Neuronal stem cell (in vitro differentiated cells): ENCODE data around the gene NOP10.

Experiments
- DNase-seq: peaks from one replicate; pipeline ENCODE4 v3.0.0-alpha.2; 2013; ENCODE audit warnings: low spot score
- H2AFZ ChIP-seq: one replicate; pipeline ENCODE4 v1.6.1; 2013; ENCODE audit warnings: mild to moderate bottlenecking, low read length, inconsistent platforms
- H2AK5ac ChIP-seq: 2 replicates; pipeline ENCODE4 v1.6.1; 2013; ENCODE audit warnings: low read depth, mild to moderate bottlenecking, inconsistent platforms, low read length, moderate library complexity, mixed read lengths
- H2BK120ac ChIP-seq: 2 replicates; pipeline ENCODE4 v1.6.1; 2013; ENCODE audit warnings: low read depth, mild to moderate bottlenecking, inconsistent platforms, low read length, moderate library complexity, mixed read lengths
- H2BK12ac ChIP-seq: one replicate; pipeline ENCODE4 v1.6.1; 2013; ENCODE audit warnings: low read length, inconsistent platforms
- H2BK15ac ChIP-seq: 2 replicates; pipeline ENCODE4 v1.6.1; 2013; ENCODE audit warnings: mild to moderate bottlenecking, low read length, inconsistent platforms, mixed read lengths
- H2BK5ac ChIP-seq: one replicate; pipeline ENCODE4 v1.6.1; 2013; ENCODE audit warnings: inconsistent platforms, mild to moderate bottlenecking, low read length, moderate library complexity
- H3K14ac ChIP-seq: one replicate; pipeline ENCODE4 v1.6.1; 2013; ENCODE audit warnings: low read length, inconsistent platforms
- H3K18ac ChIP-seq: 2 replicates; pipeline ENCODE4 v1.6.1; 2013; ENCODE audit warnings: low read length, inconsistent platforms
- H3K23ac ChIP-seq: 2 replicates; pipeline ENCODE4 v1.6.1; 2013; ENCODE audit warnings: low read depth, mild to moderate bottlenecking, mixed read lengths, low read length, inconsistent platforms; ENCODE audit not compliant: poor library complexity
- H3K27ac ChIP-seq: replicated peaks from 3 replicates; pipeline ENCODE4 v1.5.1; 2013; ENCODE audit warnings: low read length, inconsistent platforms
- H3K27me3 ChIP-seq, 3 experiments: 2 replicates each; pipeline ENCODE4 v1.6.1; 2013; ENCODE audit warnings: low read length in 3 of 3, mild to moderate bottlenecking in 2 of 3, inconsistent platforms in 1 of 3, low read depth in 1 of 3, mixed read lengths in 1 of 3, moderate library complexity in 1 of 3; ENCODE audit not compliant: control insufficient read depth in 3 of 3, insufficient read depth in 3 of 3
- H3K36me3 ChIP-seq, 2 donors: replicated peaks in 1 of 2; 2 replicates each; pipeline ENCODE4 v1.6.1; 2013; ENCODE audit warnings: low read length in 2 of 2; ENCODE audit not compliant: control insufficient read depth in 2 of 2, insufficient read depth in 2 of 2
- H3K4ac ChIP-seq: 2 replicates; pipeline ENCODE4 v1.6.1; 2013; ENCODE audit warnings: inconsistent platforms, mild to moderate bottlenecking, low read length, moderate library complexity
- H3K4me1 ChIP-seq, 2 donors: 1 replicate in 1 of 2; 2 replicates in 1 of 2; pipeline ENCODE4 v1.6.1; 2013; ENCODE audit warnings: low read length in 2 of 2, low read depth in 1 of 2; ENCODE audit not compliant: control insufficient read depth in 2 of 2, insufficient read depth in 1 of 2
- H3K4me2 ChIP-seq: one replicate; pipeline ENCODE4 v1.6.1; 2013; ENCODE audit warnings: mild to moderate bottlenecking, low read length, inconsistent platforms; ENCODE audit not compliant: insufficient read depth, poor library complexity, severe bottlenecking
- H3K4me3 ChIP-seq, 2 donors: 2 replicates each; pipeline ENCODE4 v1.5.1; 2013; ENCODE audit warnings: low read length in 2 of 2, mild to moderate bottlenecking in 2 of 2, inconsistent platforms in 1 of 2, moderate library complexity in 1 of 2
- H3K79me1 ChIP-seq: one replicate; pipeline ENCODE4 v1.6.1; 2013; ENCODE audit warnings: low read depth, mild to moderate bottlenecking, inconsistent platforms, low read length, moderate library complexity
- H3K9ac ChIP-seq: one replicate; pipeline ENCODE4 v1.6.1; 2013; ENCODE audit warnings: mild to moderate bottlenecking, low read depth, low read length, inconsistent platforms; ENCODE audit not compliant: poor library complexity
- H3K9me3 ChIP-seq, 2 donors: replicated peaks in 1 of 2; 2 replicates each; pipeline versions ENCODE3 to v1.6.1; 2013; ENCODE audit warnings: low read length in 2 of 2, mild to moderate bottlenecking in 2 of 2, inconsistent platforms in 1 of 2, low read depth in 1 of 2, mixed read lengths in 1 of 2, moderate library complexity in 1 of 2; ENCODE audit not compliant: control insufficient read depth in 2 of 2, insufficient read depth in 1 of 2
- H4K8ac ChIP-seq: one replicate; pipeline ENCODE4 v1.6.1; 2013; ENCODE audit warnings: low read depth, mild to moderate bottlenecking, inconsistent platforms, low read length, moderate library complexity
- H4K91ac ChIP-seq: one replicate; pipeline ENCODE4 v1.6.1; 2013; ENCODE audit warnings: low read length, low read depth, mild to moderate bottlenecking, inconsistent platforms; ENCODE audit not compliant: poor library complexity
- WGBS, 2 donors: extraction: QIAGEN DNeasy Blood & Tissue Kit; methylation state at CpG; one replicate each; pipeline ENCODE4 v1.1.7; 2013; ENCODE audit warnings: missing lambda C conversion rate in 2 of 2, mixed read lengths in 1 of 2; ENCODE audit not compliant: insufficient read length in 2 of 2, insufficient replicate concordance in 1 of 2; ENCODE audit errors: extremely low coverage in 2 of 2; 5-methylcytosine and 5-hydroxymethylcytosine counted together

NOP10 gene

DNA sequence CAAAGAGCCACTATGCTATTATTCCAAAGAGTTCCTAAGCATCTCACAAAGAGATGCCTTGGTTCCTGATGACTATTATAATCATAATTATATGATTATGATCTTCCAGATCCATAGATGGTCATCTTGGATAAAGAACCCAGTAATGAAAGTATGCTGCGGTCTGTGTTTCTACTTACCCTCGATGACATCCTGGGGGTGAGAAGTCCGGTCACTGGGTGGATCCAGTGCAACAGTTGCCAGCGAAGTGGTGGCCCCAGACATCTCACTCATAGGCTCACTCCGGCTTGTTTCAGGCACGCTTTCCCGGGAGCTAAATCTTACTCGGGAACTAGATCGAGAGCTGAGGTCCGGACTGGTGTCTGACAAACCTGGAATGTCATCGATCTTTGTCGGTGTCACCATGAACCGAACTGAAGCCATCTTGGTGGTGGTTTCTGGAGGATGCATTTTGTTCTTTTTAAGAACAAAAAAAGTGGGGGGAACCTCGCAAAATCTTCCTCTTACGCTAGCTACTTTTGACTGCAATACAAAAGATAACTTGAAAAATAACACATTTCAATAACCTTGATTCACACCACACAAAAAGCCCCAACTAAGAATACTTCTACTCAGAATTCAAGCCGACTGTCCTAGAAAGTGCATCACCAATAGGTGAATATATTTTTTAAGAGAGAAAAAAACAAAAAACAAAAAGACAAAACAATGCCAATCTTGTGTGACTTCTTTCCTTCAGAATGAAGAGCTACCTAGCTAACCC is 6.5 kb downstream of the NOP10 start:
- no peak overlapping the region for H2BK5ac ChIP-seq
- H3K27me3 ChIP-seq, result no peaks in the 10 kb centered on the region
- no peak for DNase-seq
- peak overlapping the region; percentile 53 for H2AK5ac ChIP-seq
- H2BK12ac ChIP-seq, result no peak overlapping the region
- H3K14ac ChIP-seq, result no peak overlapping the region
- H4K91ac ChIP-seq, result no peak overlapping the region
- no peak overlapping the region for H3K18ac ChIP-seq
- no peak overlapping the region for H3K27ac ChIP-seq
- H3K4me2 ChIP-seq, result peak overlapping the region; percentile 77
- H3K23ac ChIP-seq, result no peak overlapping the region
- no peak overlapping the region for H4K8ac ChIP-seq
- WGBS, 2 donors, result no CpG with 5 or more reads among the region's 16 CpGs
- peaks cover 0 to 28% of the 10 kb centered on the region in 2 donors for H3K36me3 ChIP-seq
- no peak overlapping the region for H2BK120ac ChIP-seq
- H3K9ac ChIP-seq, result no peak overlapping the region
- H2BK15ac ChIP-seq, result no peak overlapping the region
- H3K4ac ChIP-seq, result no peak overlapping the region
- peaks cover 2 to 3% of the 10 kb centered on the region in 2 donors for H3K9me3 ChIP-seq
- no peaks in the 10 kb centered on the region for H3K79me1 ChIP-seq
- peaks cover 4 to 5% of the 10 kb centered on the region in 2 donors for H3K4me1 ChIP-seq
- H3K4me3 ChIP-seq, result peak overlapping the region in 1 of 2 donors; percentile 72
- H2AFZ ChIP-seq, result peak overlapping the region; percentile 93

DNA sequence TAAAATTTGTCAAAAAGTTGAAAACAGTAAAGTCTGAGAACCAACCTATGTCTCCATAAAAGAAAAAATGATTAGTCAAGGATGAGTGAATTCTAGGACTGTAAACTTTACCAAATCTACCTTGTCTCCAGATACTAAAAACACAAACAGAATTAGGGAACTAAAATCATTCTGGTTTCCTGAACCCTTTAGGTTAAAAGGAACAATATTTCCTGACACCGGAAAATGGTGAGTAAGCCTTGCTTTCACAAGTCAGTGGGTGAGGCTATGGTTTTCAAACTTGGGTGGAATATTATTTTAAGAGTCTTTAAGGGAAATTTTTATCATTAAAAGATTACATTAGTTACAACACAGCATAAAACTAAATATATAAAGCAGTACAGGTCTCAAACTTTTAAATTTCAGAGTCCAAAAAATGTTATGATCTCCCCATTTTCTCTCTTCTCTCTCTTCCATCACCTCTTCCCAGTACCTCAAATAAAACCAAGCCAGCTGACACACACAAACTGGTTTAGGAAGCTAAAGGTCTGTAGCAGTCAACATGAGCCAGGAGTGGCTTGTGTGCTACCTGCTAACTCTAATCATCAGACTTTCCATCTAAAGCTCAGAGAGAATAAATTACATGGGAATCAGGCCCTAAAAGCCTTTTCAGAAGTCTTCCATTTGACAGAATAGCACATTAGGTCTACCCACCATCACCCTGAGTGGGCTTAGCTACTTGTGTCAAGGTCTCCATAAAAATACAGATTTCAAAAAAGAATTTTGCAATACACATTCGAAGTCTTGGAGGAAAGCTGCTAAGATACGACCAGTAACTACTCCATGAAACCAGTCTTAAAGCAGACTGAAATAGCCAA is 7.5 kb downstream of the NOP10 start:
- WGBS, 2 donors, result no CpG with 5 or more reads among the region's 3 CpGs

DNA sequence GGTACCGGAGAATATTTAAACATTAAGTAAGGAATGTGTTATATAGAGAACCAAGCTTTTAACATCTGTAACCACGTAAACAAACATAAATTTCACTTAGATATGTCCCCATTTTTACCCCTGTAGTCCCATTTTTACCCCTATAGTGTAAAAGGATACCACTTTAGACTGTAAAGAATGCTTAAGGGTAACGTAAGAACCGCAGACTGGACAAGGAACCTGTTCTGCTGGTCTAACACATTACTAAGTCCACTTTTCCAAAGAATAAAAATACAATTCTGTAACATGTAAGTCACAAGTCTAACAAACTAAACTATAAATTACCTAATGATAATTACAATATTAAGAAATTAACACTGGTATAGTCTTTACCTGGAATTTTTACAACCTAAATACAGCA is 8.3 kb downstream of the NOP10 start:
- WGBS, 2 donors, result no CpG with 5 or more reads among the region's 4 CpGs
- H3K27me3 ChIP-seq, result no peaks in the 10 kb centered on the region
- H3K23ac ChIP-seq, result no peak overlapping the region
- H3K4me2 ChIP-seq, result no peak overlapping the region
- no peak overlapping the region for H3K4me3 ChIP-seq
- no peak for DNase-seq
- no peak overlapping the region for H2BK120ac ChIP-seq
- H2BK12ac ChIP-seq, result no peak overlapping the region
- no peak overlapping the region for H2AFZ ChIP-seq
- H3K79me1 ChIP-seq, result no peaks in the 10 kb centered on the region
- no peak overlapping the region for H2BK15ac ChIP-seq
- no peak overlapping the region for H3K14ac ChIP-seq
- no peak overlapping the region for H3K9ac ChIP-seq
- H4K8ac ChIP-seq, result no peak overlapping the region
- H2AK5ac ChIP-seq, result no peak overlapping the region
- H3K4me1 ChIP-seq, result peaks cover 4 to 5% of the 10 kb centered on the region in 2 donors
- no peak overlapping the region for H3K18ac ChIP-seq
- no peak overlapping the region for H3K27ac ChIP-seq
- no peak overlapping the region for H2BK5ac ChIP-seq
- H3K4ac ChIP-seq, result no peak overlapping the region
- H3K36me3 ChIP-seq, result peaks cover 0 to 12% of the 10 kb centered on the region in 2 donors
- H3K9me3 ChIP-seq, result peaks cover 0 to 3% of the 10 kb centered on the region in 2 donors
- H4K91ac ChIP-seq, result no peak overlapping the region

More for the DNA sequence above, 7.5 kb downstream of the NOP10 start:
- DNase-seq, result no peak
- Histone ChIP-seq H2BK12ac (no peak overlapping the region), H3K27me3 (no peaks in the 10 kb centered on the region), H3K4ac (no peak overlapping the region), H3K4me2 (no peak overlapping the region), H3K27ac (no peak overlapping the region), H3K14ac (no peak overlapping the region), H3K79me1 (no peaks in the 10 kb centered on the region), H3K23ac (no peak overlapping the region), H2AFZ (no peak overlapping the region), H3K9ac (no peak overlapping the region), H2BK15ac (no peak overlapping the region), H3K4me3 (no peak overlapping the region), H3K4me1 (peaks cover 4 to 5% of the 10 kb centered on the region in 2 donors), H4K91ac (no peak overlapping the region), H3K9me3 (peaks cover 0 to 3% of the 10 kb centered on the region in 2 donors), H2BK120ac (no peak overlapping the region), H3K36me3 (peaks cover 0 to 19% of the 10 kb centered on the region in 2 donors), H2AK5ac (no peak overlapping the region), H3K18ac (no peak overlapping the region), H2BK5ac (no peak overlapping the region), H4K8ac (no peak overlapping the region)

DNA sequence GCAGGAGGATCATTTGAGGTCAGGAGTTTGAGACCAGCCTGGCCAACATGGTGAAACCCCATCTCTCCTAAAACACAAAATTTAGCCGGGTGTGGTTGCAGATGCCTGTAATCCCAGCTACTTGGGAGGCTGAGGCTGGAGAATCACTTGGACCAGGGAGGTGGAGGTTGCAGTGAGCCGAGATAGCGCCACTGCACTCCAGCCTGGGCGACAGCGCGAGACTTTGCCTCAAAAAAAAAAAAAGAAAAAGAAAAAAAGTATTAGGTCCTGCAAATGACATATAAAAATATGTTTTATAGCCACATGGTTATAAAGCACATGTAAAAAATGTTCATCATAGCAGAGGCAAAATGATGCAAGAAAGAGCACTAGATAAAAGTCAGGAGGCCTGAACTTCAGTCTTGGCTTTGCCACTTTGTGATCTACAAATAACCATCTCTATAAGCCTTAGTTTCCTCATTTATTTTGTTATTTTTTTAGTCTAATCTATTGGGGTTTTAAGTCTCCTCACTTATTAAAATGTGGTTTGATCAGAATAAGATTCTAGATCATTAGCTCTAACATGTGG is 10.3 kb downstream of the NOP10 start:
- no peak overlapping the region for H3K23ac ChIP-seq
- no peak overlapping the region for H2BK120ac ChIP-seq
- H3K9me3 ChIP-seq, result peaks cover 0 to 3% of the 10 kb centered on the region in 2 donors
- no peaks in the 10 kb centered on the region for H3K36me3 ChIP-seq
- no peak overlapping the region for H3K4me2 ChIP-seq
- no peak overlapping the region for H2AK5ac ChIP-seq
- H3K18ac ChIP-seq, result no peak overlapping the region
- no peak overlapping the region for H3K4me3 ChIP-seq
- no peak for DNase-seq
- H2AFZ ChIP-seq, result no peak overlapping the region
- WGBS, 2 donors, result no CpG with 5 or more reads among the region's 6 CpGs
- H2BK15ac ChIP-seq, result no peak overlapping the region
- H3K27me3 ChIP-seq, result no peaks in the 10 kb centered on the region
- no peak overlapping the region for H2BK5ac ChIP-seq
- no peak overlapping the region for H3K14ac ChIP-seq
- no peak overlapping the region for H3K9ac ChIP-seq
- H4K91ac ChIP-seq, result no peak overlapping the region
- H3K4me1 ChIP-seq, result peaks cover 4 to 5% of the 10 kb centered on the region in 2 donors
- no peaks in the 10 kb centered on the region for H3K79me1 ChIP-seq
- no peak overlapping the region for H3K27ac ChIP-seq
- no peak overlapping the region for H2BK12ac ChIP-seq
- no peak overlapping the region for H4K8ac ChIP-seq
- no peak overlapping the region for H3K4ac ChIP-seq
